Common myeloid progenitor, CD34-positive (primary cell): ENCODE results near the gene HFE.

Experiments
- CTCF ChIA-PET: fragments of 350-600 bp; sonication (Branson Sonifier 250); formaldehyde crosslinking; loops from one replicate; lab custom pipeline; 2021; ENCODE audit warnings: antibody characterized with exemption; lab: Charles Lee
- POLR2A ChIA-PET: fragments of 350-600 bp; sonication (Branson Sonifier 250); formaldehyde crosslinking; loops from one replicate; lab custom pipeline; 2021; ENCODE audit warnings: antibody characterized with exemption; lab: Charles Lee
- DNase-seq, 3 donors: peaks; one replicate each; pipeline versions ENCODE4 v3.0.0 to v3.0.0-alpha.2; 2013
- H3K27ac ChIP-seq, 2 experiments: 1 replicate in 1 of 2; 2 replicates in 1 of 2; pipeline ENCODE4 v1.7.0; 2013; ENCODE audit warnings: inconsistent platforms in 2 of 2, low read length in 2 of 2, mild to moderate bottlenecking in 2 of 2, low read depth in 1 of 2, moderate library complexity in 1 of 2; ENCODE audit not compliant: severe bottlenecking in 2 of 2, insufficient read depth in 1 of 2, poor library complexity in 1 of 2
- H3K27me3 ChIP-seq, 5 experiments: replicated peaks in 2 of 5; 1 replicate in 3 of 5; 2 replicates in 2 of 5; pipeline versions ENCODE4 v1.6.1 to v1.7.0; 2013; ENCODE audit warnings: low read length in 4 of 5, mild to moderate bottlenecking in 2 of 5, moderate library complexity in 2 of 5, inconsistent platforms in 1 of 5; ENCODE audit not compliant: insufficient read depth in 5 of 5, control insufficient read depth in 4 of 5
- H3K36me3 ChIP-seq, 4 experiments: 1 replicate in 2 of 4; 2 replicates in 2 of 4; pipeline versions ENCODE4 v1.6.1 to v1.7.0; 2013; ENCODE audit warnings: low read length in 3 of 4, control low read depth in 1 of 4, mild to moderate bottlenecking in 1 of 4; ENCODE audit not compliant: control insufficient read depth in 4 of 4, insufficient read depth in 4 of 4
- H3K4me1 ChIP-seq, 4 experiments: 1 replicate in 3 of 4; 2 replicates in 1 of 4; pipeline versions ENCODE4 v1.6.1 to v1.7.1; 2013; ENCODE audit warnings: low read length in 3 of 4, mild to moderate bottlenecking in 3 of 4, control low read depth in 1 of 4, inconsistent platforms in 1 of 4, moderate library complexity in 1 of 4; ENCODE audit not compliant: control insufficient read depth in 4 of 4, insufficient read depth in 4 of 4; ENCODE audit errors: control extremely low read depth in 1 of 4
- H3K4me3 ChIP-seq, 7 experiments: 1 replicate in 4 of 7; 2 replicates in 3 of 7; pipeline versions ENCODE4 v1.5.1 to v1.7.0; 2013; ENCODE audit warnings: mild to moderate bottlenecking in 7 of 7, low read length in 6 of 7, moderate library complexity in 6 of 7, inconsistent platforms in 2 of 7, low read depth in 2 of 7, control low read depth in 1 of 7; ENCODE audit not compliant: insufficient read depth in 4 of 7, control insufficient read depth in 1 of 7; ENCODE audit errors: extremely low read depth in 1 of 7
- H3K9me3 ChIP-seq, 5 experiments: 1 replicate in 4 of 5; 2 replicates in 1 of 5; pipeline versions ENCODE4 v1.6.1 to v1.7.1; 2013; ENCODE audit warnings: low read length in 4 of 5, mild to moderate bottlenecking in 2 of 5, inconsistent platforms in 1 of 5, low read depth in 1 of 5, moderate library complexity in 1 of 5; ENCODE audit not compliant: control insufficient read depth in 4 of 5, insufficient read depth in 2 of 5; ENCODE audit errors: control extremely low read depth in 1 of 5
- WGBS: methylation state at CpG from one replicate; pipeline ENCODE4 v1.1.5; 2013; ENCODE audit not compliant: insufficient coverage; 5-methylcytosine and 5-hydroxymethylcytosine counted together

The HFE gene

GRCh38 chr6:26123675-26123946, 36.4 kb downstream of the HFE start:
- ChIA-PET POLR2A (interaction anchor here (0.7 to 6.4 kb wide), 28 partner anchors 8 to 1770 kb away, joined by 3 to 119 read pairs (median 5); a partner anchor contains a TSS), CTCF (interaction anchor here (0.9 to 3.9 kb wide), 16 partner anchors 10 to 1769 kb away, joined by 3 to 27 read pairs (median 6); a partner anchor contains a TSS)
- no peak for DNase-seq
- peak overlapping the region; percentile 56 to 100 (median 96) for H3K4me3 ChIP-seq
- WGBS: 0% methylated on average over 13 of the region's 16 CpGs
- H3K9me3 ChIP-seq: no peaks in the 10 kb centered on the region
- peaks cover 15 to 40% (median 30%) of the 10 kb centered on the region in 4 experiments for H3K4me1 ChIP-seq
- no peaks in the 10 kb centered on the region for H3K27me3 ChIP-seq
- H3K36me3 ChIP-seq: peaks cover 0 to 38% (median 1%) of the 10 kb centered on the region in 4 experiments
- H3K27ac ChIP-seq: peak overlapping the region; percentile 84 to 96

GRCh38 chr6:26123947-26124780, 36.9 kb downstream of the HFE start:
- peak; percentile 98 to 100 (median 99) for DNase-seq
- POLR2A ChIA-PET: interaction anchor here (0.6 to 6.4 kb wide), 27 partner anchors 9 to 1769 kb away, joined by 3 to 119 read pairs (median 5); a partner anchor contains a TSS
- no peaks in the 10 kb centered on the region for H3K27me3 ChIP-seq
- 0% methylated on average over 42 of the region's 45 CpGs for WGBS
- H3K4me1 ChIP-seq: peaks cover 15 to 40% (median 34%) of the 10 kb centered on the region in 4 experiments
- peaks cover 0 to 42% (median 1%) of the 10 kb centered on the region in 4 experiments for H3K36me3 ChIP-seq
- peak overlapping the region; percentile 84 to 96 for H3K27ac ChIP-seq
- no peaks in the 10 kb centered on the region for H3K9me3 ChIP-seq
- CTCF ChIA-PET: interaction anchor here (0.9 to 3.9 kb wide), 17 partner anchors 10 to 1769 kb away, joined by 3 to 27 read pairs (median 6); partner anchors contain the start of gene HFE
- peak overlapping the region; percentile 91 to 100 (median 96) for H3K4me3 ChIP-seq

GRCh38 chr6:26124781-26125685, 37.8 kb downstream of the HFE start:
- CTCF ChIA-PET: interaction anchor here (0.9 to 3.9 kb wide), 9 partner anchors 9 to 103 kb away, joined by 3 to 27 read pairs (median 8); partner anchors contain the start of gene HFE

GRCh38 chr6:26126394-26127235, 39.4 kb downstream of the HFE start:
- H3K9me3 ChIP-seq: no peaks in the 10 kb centered on the region
- peak overlapping the region; percentile 50 to 100 (median 96) for H3K4me3 ChIP-seq
- H3K27ac ChIP-seq: peak overlapping the region; percentile 82 to 96
- H3K27me3 ChIP-seq: no peaks in the 10 kb centered on the region
- POLR2A ChIA-PET: interaction anchor here (6.4 kb wide), 1 partner anchor 31 kb away, joined by 119 read pairs; a partner anchor contains a TSS
- 0% methylated on average over 3 of the region's 8 CpGs for WGBS
- H3K4me1 ChIP-seq: peaks cover 23 to 51% (median 30%) of the 10 kb centered on the region in 4 experiments
- CTCF ChIA-PET: interaction anchor here (0.8 to 3.9 kb wide), 8 partner anchors 9 to 105 kb away, joined by 3 to 24 read pairs (median 5); a partner anchor contains a TSS
- no peak for DNase-seq
- H3K36me3 ChIP-seq: peaks cover 2 to 63% (median 7%) of the 10 kb centered on the region in 4 experiments

More at GRCh38 chr6:26124781-26125685, 37.8 kb downstream of the HFE start:
- peak in 2 of 3 donors; percentile 25 to 34 for DNase-seq
- Histone ChIP-seq H3K27me3 (no peaks in the 10 kb centered on the region), H3K9me3 (no peaks in the 10 kb centered on the region), H3K4me1 (peaks cover 22 to 46% (median 35%) of the 10 kb centered on the region in 4 experiments), H3K27ac (peak overlapping the region; percentile 82 to 96), H3K4me3 (peak overlapping the region; percentile 91 to 100 (median 96)), H3K36me3 (peaks cover 0 to 50% (median 5%) of the 10 kb centered on the region in 4 experiments)
- POLR2A ChIA-PET: interaction anchor here (0.6 to 6.4 kb wide), 10 partner anchors 8 to 80 kb away, joined by 3 to 119 read pairs (median 10); a partner anchor contains a TSS
- 0% methylated on average over 12 of the region's 22 CpGs for WGBS

- POLR2A ChIA-PET: interaction anchor here (0.6 to 6.4 kb wide), 3 partner anchors 25 to 32 kb away, joined by 3 to 119 read pairs (median 4); a partner anchor contains a TSS
- peak overlapping the region in 5 of 7 experiments; percentile 28 to 100 (median 91) for H3K4me3 ChIP-seq
- 55% methylated on average over 2 of the region's 5 CpGs for WGBS
- H3K9me3 ChIP-seq: no peaks in the 10 kb centered on the region
- peaks cover 2 to 73% (median 7%) of the 10 kb centered on the region in 4 experiments for H3K36me3 ChIP-seq
- DNase-seq: no peak
- peaks cover 20 to 47% (median 22%) of the 10 kb centered on the region in 4 experiments for H3K4me1 ChIP-seq
- CTCF ChIA-PET: interaction anchor here (0.9 to 2.1 kb wide), 6 partner anchors 24 to 69 kb away, joined by 3 to 9 read pairs (median 4); a partner anchor contains a TSS
- no peak overlapping the region for H3K27ac ChIP-seq
- H3K27me3 ChIP-seq: no peaks in the 10 kb centered on the region
Observed at GRCh38 chr6:26128013-26128771, 41.0 kb downstream of the HFE start.
